AG04449 (cell line): ENCODE data around the gene ST3GAL6.

Experiments used
- CTCF ChIA-PET: fragments of 350-600 bp; formaldehyde crosslinking; extraction: SDS; loops from one replicate; lab custom pipeline; 2021; ENCODE audit warnings: antibody characterized with exemption; lab: Yijun Ruan, JAX
- POLR2A ChIA-PET: fragments of 400-600, 350-600 bp; formaldehyde crosslinking; extraction: SDS; loops from one replicate; lab custom pipeline; 2020; ENCODE audit warnings: antibody characterized with exemption, inconsistent platforms; lab: Yijun Ruan, JAX
- DNase-seq: peaks from one replicate; pipeline ENCODE4 v3.0.0-alpha.2; 2010; ENCODE audit warnings: low read depth, low spot score
- H3K4me3 ChIP-seq: 2 replicates; pipeline ENCODE4 v1.5.1; 2011; ENCODE audit warnings: low read depth, mild to moderate bottlenecking, control low read depth, low read length
- CTCF ChIP-seq: IDR thresholded peaks from one replicate; pipeline ENCODE4 v1.5.1; 2011; ENCODE audit warnings: mild to moderate bottlenecking, moderate library complexity, low read length, control low read depth, inconsistent platforms; ENCODE audit not compliant: insufficient read depth; ENCODE audit errors: missing control alignments

ST3GAL6 gene

GRCh38 chr3:98741121-98741716 is 21.9 kb upstream of the ST3GAL6 start:
- no peak for TF ChIP-seq CTCF
- no peak for DNase-seq
- H3K4me3 ChIP-seq = no peak overlapping the region
- POLR2A ChIA-PET = no interaction called here
- CTCF ChIA-PET = interaction anchor here (0.9 to 1.4 kb wide), 2 partner anchors 16 to 37 kb away, joined by 4 read pairs; no protein-coding TSS in a partner anchor

- ChIA-PET CTCF (no interaction called here), POLR2A (no interaction called here)
- H3K4me3 ChIP-seq = no peak overlapping the region
- DNase-seq = no peak
- no peak for TF ChIP-seq CTCF
Observed at GRCh38 chr3:98743071-98743470, 20.1 kb upstream of the ST3GAL6 start.

- TF ChIP-seq CTCF = no peak
- no peak for DNase-seq
- ChIA-PET CTCF (interaction anchor here (1.3 kb wide), 1 partner anchor 12 kb away, joined by 3 read pairs; no protein-coding TSS in a partner anchor), POLR2A (no interaction called here)
- no peak overlapping the region for H3K4me3 ChIP-seq
Observed at GRCh38 chr3:98744283-98744682, 18.9 kb upstream of the ST3GAL6 start.

GRCh38 chr3:98745718-98746117 is 17.4 kb upstream of the ST3GAL6 start:
- H3K4me3 ChIP-seq = no peak overlapping the region
- no peak for DNase-seq
- TF ChIP-seq CTCF = no peak
- POLR2A ChIA-PET = no interaction called here
- CTCF ChIA-PET = no interaction called here

GRCh38 chr3:98746122-98746521 is 17.0 kb upstream of the ST3GAL6 start:
- ChIA-PET POLR2A (no interaction called here), CTCF (no interaction called here)
- TF ChIP-seq CTCF = no peak
- no peak for DNase-seq
- H3K4me3 ChIP-seq = no peak overlapping the region

GRCh38 chr3:98746882-98747281 is 16.3 kb upstream of the ST3GAL6 start:
- CTCF ChIA-PET = interaction anchor here (1.5 kb wide), 1 partner anchor 144 kb away, joined by 4 read pairs; no protein-coding TSS in a partner anchor
- POLR2A ChIA-PET = no interaction called here

More at GRCh38 chr3:98746882-98747281, 16.3 kb upstream of the ST3GAL6 start:
- no peak overlapping the region for H3K4me3 ChIP-seq
- no peak for DNase-seq
- TF ChIP-seq CTCF = no peak
